Upper lobe of left lung (tissue), 4 donors: ENCODE measurements around the gene GABRG3.

ENCODE experiments used
- POLR2A ChIP-seq, 4 donors: fragments of 450-650 bp; IDR thresholded peaks; one replicate each; pipeline ENCODE4 v1.5.1; 2016 to 2017; ENCODE audit warnings: antibody characterized with exemption in 4 of 4, mild to moderate bottlenecking in 2 of 4
- POLR2AphosphoS5 ChIP-seq, 2 donors: sonication (generic); formaldehyde crosslinking; IDR thresholded peaks; one replicate each; pipeline ENCODE4 v1.5.1; 2017; ENCODE audit warnings: antibody characterized with exemption in 2 of 2
- TF ChIP-seq, protein P1 (sequence below), 6 experiments: fragments of 450-650 bp in 4 of 6; fragments of 200-600 bp in 2 of 6; sonication (generic) in 2 of 6; IDR thresholded peaks; one replicate each; pipeline ENCODE4 v1.5.1; 2016 to 2019; ENCODE audit warnings: antibody characterized with exemption in 6 of 6

- TF ChIP-seq, protein P1, sequence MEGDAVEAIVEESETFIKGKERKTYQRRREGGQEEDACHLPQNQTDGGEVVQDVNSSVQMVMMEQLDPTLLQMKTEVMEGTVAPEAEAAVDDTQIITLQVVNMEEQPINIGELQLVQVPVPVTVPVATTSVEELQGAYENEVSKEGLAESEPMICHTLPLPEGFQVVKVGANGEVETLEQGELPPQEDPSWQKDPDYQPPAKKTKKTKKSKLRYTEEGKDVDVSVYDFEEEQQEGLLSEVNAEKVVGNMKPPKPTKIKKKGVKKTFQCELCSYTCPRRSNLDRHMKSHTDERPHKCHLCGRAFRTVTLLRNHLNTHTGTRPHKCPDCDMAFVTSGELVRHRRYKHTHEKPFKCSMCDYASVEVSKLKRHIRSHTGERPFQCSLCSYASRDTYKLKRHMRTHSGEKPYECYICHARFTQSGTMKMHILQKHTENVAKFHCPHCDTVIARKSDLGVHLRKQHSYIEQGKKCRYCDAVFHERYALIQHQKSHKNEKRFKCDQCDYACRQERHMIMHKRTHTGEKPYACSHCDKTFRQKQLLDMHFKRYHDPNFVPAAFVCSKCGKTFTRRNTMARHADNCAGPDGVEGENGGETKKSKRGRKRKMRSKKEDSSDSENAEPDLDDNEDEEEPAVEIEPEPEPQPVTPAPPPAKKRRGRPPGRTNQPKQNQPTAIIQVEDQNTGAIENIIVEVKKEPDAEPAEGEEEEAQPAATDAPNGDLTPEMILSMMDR (IDR thresholded peaks at IDR 0.05), result no peak
- TF ChIP-seq POLR2A (IDR thresholded peaks at IDR 0.05) (no peak), POLR2AphosphoS5 (IDR thresholded peaks at IDR 0.05) (no peak)
Observed at GRCh38 chr15:27176785-27177406, 205.9 kb downstream of the GABRG3 start.
